GM23248 (cell line): ENCODE measurements around the gene ABCD2.

Experiments used
- EZH2 ChIP-seq: fragments of 200-600 bp; sonication (generic); IDR thresholded peaks from 2 replicates; pipeline ENCODE4 v1.6.1; 2018; ENCODE audit warnings: antibody characterized with exemption, mild to moderate bottlenecking; ENCODE audit not compliant: insufficient read depth, poor library complexity, severe bottlenecking
- EZH2phosphoT487 ChIP-seq: fragments of 200-600 bp; sonication (generic); IDR thresholded peaks from 2 replicates; pipeline ENCODE4 v1.6.1; 2018; ENCODE audit warnings: antibody characterized with exemption, moderate library complexity, mild to moderate bottlenecking, low read depth; ENCODE audit not compliant: insufficient read depth

- TF ChIP-seq EZH2 (no peak), EZH2phosphoT487 (no peak)
Observed at GRCh38 chr12:39620659-39621658, 1.4 kb upstream of the ABCD2 start.
